GM12878 (cell line): Measurements from ENCODE around the gene UNC93A. TPM values are rescaled to one million over a fixed set of nuclear protein-coding genes. Genes with fewer than 3 reads are reported as not detected.

Experiments used
- POLR2AphosphoS2 ChIP-seq: IDR thresholded peaks from 2 replicates; pipeline ENCODE4 v1.6.1; 2011; ENCODE audit warnings: low read depth, mild to moderate bottlenecking, low read length, improper control_type of control experiment, moderate library complexity
- SMAD1 ChIP-seq: fragments of 450-650 bp; IDR thresholded peaks from 2 replicates; pipeline ENCODE4 v1.6.1; 2018; ENCODE audit warnings: mild to moderate bottlenecking, low read depth; ENCODE audit not compliant: partially characterized antibody
- TARDBP ChIP-seq: IDR thresholded peaks from 2 replicates; pipeline ENCODE4 v1.6.1; 2016; ENCODE audit warnings: borderline replicate concordance
- ZNF217 ChIP-seq: fragments of 450-650 bp; IDR thresholded peaks from 2 replicates; pipeline ENCODE4 v1.6.1; 2017; ENCODE audit warnings: antibody characterized with exemption, mild to moderate bottlenecking
- polyA plus RNA-seq, 11 experiments: library from polyadenylated mRNA; depleted of rRNA in 4 of 11; unstranded in 6 of 11; stranded (reverse) in 5 of 11; fragments of >200 nt; fragmentation: Nextera tagmentation in 4 of 11; fragmentation: Illumina TruSeq in 1 of 11; extraction: Ambion mirVana in 4 of 11; extraction: Trizol in 1 of 11; gene quantifications; 1 replicate in 1 of 11; 2 replicates in 10 of 11; pipeline versions ENCODE4 v1.2.1 to v1.2.3, GENCODE V29; 2011 to 2016; ENCODE audit warnings: inconsistent platforms in 2 of 11, missing spikeins in 2 of 11, low read depth in 1 of 11
- total RNA-seq, 4 experiments: library from RNA; depleted of rRNA in 3 of 4; stranded (reverse); fragments of >200 nt in 3 of 4; fragmentation: Illumina TruSeq in 1 of 4; extraction: Trizol in 1 of 4; gene quantifications; 2 replicates each; pipeline versions ENCODE4 v1.2.1 to v1.2.3, GENCODE V29; 2013 to 2021
- TF ChIP-seq, protein P1 (sequence below): fragments of 150-350 bp; IDR thresholded peaks from 2 replicates; pipeline ENCODE4 v1.6.1; 2016; ENCODE audit warnings: low read depth, low read length
- TF ChIP-seq, protein P2 (sequence below), 3 experiments: IDR thresholded peaks in 2 of 3; conservative IDR thresholded peaks in 1 of 3; 2 replicates each; pipeline ENCODE4 v1.5.1; 2011; ENCODE audit warnings: low read depth in 3 of 3, low read length in 3 of 3, mild to moderate bottlenecking in 3 of 3, control low read depth in 2 of 3, moderate library complexity in 2 of 3, inconsistent platforms in 1 of 3, mixed read lengths in 1 of 3; ENCODE audit not compliant: control insufficient read depth in 2 of 3, insufficient read depth in 1 of 3; ENCODE audit errors: extremely low read depth in 1 of 3
- TF ChIP-seq, protein P3 (sequence below): fragments of 450-650 bp; formaldehyde crosslinking; IDR thresholded peaks from 2 replicates; pipeline ENCODE4 v1.5.0; 2022; ENCODE audit warnings: mild to moderate bottlenecking, missing genetic modification characterization
- TF ChIP-seq, protein P4 (sequence below): IDR thresholded peaks from 2 replicates; pipeline ENCODE4 v1.6.1; 2012; ENCODE audit warnings: mild to moderate bottlenecking, low read depth, low read length

UNC93A gene
- total and polyA plus RNA-seq, 10 of the 15 experiments (the other 5 are each of a cell fraction or from before 2014, with no cell fraction given) = 0.37 TPM; not detected in 9

DNA sequence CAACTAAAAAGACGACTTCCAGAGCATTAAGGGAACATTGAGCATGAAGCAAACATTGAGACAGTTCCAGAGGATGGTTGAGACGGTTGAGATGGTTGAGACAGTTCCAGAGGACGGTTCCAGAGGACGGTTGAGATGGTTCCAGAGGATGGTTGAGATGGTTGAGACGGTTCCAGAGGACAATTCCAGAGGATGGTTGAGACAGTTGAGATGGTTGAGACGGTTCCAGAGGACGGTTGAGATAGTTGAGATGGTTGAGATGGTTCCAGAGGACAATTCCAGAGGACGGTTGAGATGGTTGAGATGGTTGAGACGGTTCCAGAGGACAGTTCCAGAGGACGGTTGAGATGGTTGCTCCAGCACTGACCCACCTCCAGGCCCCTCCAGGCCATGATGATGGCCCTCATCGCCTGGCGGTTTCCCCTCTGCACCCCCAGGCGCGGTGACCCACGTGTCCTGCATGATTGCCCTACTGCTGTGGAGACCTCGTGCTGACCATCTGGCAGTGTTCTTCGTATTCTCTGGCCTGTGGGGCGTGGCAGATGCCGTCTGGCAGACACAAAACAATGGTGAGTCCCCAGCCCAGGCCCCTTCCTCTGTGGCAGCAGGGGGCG lies 16.3 kb downstream of the UNC93A start (continued):
- TF ChIP-seq, protein P1, sequence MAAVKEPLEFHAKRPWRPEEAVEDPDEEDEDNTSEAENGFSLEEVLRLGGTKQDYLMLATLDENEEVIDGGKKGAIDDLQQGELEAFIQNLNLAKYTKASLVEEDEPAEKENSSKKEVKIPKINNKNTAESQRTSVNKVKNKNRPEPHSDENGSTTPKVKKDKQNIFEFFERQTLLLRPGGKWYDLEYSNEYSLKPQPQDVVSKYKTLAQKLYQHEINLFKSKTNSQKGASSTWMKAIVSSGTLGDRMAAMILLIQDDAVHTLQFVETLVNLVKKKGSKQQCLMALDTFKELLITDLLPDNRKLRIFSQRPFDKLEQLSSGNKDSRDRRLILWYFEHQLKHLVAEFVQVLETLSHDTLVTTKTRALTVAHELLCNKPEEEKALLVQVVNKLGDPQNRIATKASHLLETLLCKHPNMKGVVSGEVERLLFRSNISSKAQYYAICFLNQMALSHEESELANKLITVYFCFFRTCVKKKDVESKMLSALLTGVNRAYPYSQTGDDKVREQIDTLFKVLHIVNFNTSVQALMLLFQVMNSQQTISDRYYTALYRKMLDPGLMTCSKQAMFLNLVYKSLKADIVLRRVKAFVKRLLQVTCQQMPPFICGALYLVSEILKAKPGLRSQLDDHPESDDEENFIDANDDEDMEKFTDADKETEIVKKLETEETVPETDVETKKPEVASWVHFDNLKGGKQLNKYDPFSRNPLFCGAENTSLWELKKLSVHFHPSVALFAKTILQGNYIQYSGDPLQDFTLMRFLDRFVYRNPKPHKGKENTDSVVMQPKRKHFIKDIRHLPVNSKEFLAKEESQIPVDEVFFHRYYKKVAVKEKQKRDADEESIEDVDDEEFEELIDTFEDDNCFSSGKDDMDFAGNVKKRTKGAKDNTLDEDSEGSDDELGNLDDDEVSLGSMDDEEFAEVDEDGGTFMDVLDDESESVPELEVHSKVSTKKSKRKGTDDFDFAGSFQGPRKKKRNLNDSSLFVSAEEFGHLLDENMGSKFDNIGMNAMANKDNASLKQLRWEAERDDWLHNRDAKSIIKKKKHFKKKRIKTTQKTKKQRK = no peak
- TF ChIP-seq, protein P2, sequence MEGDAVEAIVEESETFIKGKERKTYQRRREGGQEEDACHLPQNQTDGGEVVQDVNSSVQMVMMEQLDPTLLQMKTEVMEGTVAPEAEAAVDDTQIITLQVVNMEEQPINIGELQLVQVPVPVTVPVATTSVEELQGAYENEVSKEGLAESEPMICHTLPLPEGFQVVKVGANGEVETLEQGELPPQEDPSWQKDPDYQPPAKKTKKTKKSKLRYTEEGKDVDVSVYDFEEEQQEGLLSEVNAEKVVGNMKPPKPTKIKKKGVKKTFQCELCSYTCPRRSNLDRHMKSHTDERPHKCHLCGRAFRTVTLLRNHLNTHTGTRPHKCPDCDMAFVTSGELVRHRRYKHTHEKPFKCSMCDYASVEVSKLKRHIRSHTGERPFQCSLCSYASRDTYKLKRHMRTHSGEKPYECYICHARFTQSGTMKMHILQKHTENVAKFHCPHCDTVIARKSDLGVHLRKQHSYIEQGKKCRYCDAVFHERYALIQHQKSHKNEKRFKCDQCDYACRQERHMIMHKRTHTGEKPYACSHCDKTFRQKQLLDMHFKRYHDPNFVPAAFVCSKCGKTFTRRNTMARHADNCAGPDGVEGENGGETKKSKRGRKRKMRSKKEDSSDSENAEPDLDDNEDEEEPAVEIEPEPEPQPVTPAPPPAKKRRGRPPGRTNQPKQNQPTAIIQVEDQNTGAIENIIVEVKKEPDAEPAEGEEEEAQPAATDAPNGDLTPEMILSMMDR (IDR thresholded peaks at IDR 0.05 in 2 of 3, conservative IDR thresholded peaks at IDR 0.05 in 1 of 3; ENCODE audit: control insufficient read depth in 2 of 3, extremely low read depth in 1 of 3, insufficient read depth in 1 of 3, low read depth in 3 of 3, low read length in 3 of 3) = no peak
- TF ChIP-seq, protein P3, sequence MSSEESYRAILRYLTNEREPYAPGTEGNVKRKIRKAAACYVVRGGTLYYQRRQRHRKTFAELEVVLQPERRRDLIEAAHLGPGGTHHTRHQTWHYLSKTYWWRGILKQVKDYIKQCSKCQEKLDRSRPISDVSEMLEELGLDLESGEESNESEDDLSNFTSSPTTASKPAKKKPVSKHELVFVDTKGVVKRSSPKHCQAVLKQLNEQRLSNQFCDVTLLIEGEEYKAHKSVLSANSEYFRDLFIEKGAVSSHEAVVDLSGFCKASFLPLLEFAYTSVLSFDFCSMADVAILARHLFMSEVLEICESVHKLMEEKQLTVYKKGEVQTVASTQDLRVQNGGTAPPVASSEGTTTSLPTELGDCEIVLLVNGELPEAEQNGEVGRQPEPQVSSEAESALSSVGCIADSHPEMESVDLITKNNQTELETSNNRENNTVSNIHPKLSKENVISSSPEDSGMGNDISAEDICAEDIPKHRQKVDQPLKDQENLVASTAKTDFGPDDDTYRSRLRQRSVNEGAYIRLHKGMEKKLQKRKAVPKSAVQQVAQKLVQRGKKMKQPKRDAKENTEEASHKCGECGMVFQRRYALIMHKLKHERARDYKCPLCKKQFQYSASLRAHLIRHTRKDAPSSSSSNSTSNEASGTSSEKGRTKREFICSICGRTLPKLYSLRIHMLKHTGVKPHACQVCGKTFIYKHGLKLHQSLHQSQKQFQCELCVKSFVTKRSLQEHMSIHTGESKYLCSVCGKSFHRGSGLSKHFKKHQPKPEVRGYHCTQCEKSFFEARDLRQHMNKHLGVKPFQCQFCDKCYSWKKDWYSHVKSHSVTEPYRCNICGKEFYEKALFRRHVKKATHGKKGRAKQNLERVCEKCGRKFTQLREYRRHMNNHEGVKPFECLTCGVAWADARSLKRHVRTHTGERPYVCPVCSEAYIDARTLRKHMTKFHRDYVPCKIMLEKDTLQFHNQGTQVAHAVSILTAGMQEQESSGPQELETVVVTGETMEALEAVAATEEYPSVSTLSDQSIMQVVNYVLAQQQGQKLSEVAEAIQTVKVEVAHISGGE (CRISPR knock-in tag) = no peak
- no peak for TF ChIP-seq ZNF217
- TF ChIP-seq POLR2AphosphoS2 = no peak
- TF ChIP-seq, protein P4, sequence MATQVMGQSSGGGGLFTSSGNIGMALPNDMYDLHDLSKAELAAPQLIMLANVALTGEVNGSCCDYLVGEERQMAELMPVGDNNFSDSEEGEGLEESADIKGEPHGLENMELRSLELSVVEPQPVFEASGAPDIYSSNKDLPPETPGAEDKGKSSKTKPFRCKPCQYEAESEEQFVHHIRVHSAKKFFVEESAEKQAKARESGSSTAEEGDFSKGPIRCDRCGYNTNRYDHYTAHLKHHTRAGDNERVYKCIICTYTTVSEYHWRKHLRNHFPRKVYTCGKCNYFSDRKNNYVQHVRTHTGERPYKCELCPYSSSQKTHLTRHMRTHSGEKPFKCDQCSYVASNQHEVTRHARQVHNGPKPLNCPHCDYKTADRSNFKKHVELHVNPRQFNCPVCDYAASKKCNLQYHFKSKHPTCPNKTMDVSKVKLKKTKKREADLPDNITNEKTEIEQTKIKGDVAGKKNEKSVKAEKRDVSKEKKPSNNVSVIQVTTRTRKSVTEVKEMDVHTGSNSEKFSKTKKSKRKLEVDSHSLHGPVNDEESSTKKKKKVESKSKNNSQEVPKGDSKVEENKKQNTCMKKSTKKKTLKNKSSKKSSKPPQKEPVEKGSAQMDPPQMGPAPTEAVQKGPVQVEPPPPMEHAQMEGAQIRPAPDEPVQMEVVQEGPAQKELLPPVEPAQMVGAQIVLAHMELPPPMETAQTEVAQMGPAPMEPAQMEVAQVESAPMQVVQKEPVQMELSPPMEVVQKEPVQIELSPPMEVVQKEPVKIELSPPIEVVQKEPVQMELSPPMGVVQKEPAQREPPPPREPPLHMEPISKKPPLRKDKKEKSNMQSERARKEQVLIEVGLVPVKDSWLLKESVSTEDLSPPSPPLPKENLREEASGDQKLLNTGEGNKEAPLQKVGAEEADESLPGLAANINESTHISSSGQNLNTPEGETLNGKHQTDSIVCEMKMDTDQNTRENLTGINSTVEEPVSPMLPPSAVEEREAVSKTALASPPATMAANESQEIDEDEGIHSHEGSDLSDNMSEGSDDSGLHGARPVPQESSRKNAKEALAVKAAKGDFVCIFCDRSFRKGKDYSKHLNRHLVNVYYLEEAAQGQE = no peak
- no peak for TF ChIP-seq TARDBP
- TF ChIP-seq SMAD1 = no peak
